ENCODE results near the gene PRDM12. TPM values are rescaled to one million over a fixed set of nuclear protein-coding genes. Genes with fewer than 3 reads are reported as not detected.

The PRDM12 gene
- total RNA-seq, 4 donors from 2014 or later: not detected

DNA sequence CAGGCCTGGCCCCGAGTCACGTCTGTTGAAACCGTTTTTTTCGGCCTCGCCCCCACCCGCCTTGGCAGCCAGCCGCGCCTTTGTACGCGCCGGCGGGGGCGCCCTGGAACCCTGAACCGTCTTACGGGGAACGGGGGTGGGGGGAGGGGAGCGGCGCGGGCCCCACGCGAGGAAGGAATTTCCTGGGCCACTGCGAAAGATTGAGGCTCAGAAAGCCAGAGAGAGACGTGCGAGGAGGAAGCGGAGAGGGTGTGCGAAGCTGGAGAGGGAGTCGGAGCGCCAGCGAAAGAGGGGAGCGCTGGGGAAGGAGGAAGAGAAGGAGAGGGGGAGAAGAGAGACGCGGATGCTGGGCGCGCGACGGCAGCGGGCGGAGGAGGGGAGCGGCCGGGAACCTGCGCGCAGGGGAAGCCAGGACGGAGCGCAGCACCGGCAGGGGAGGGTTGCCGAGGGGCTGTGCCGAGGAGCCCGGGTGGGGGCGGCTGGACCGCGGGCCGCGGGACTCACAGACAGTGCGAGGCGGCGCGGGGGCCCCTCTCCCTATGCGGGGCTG is 4.6 kb upstream of the PRDM12 start:
- WGBS: 2% methylated on average over 39 of the region's 58 CpGs
- Histone ChIP-seq H3K27ac (replicated peaks in 1 of 4) (no peak overlapping the region), H3K9me3 (no peaks in the 10 kb centered on the region), H3K36me3 (no peaks in the 10 kb centered on the region), H3K4me1 (peaks cover 47 to 57% (median 57%) of the 10 kb centered on the region in 4 donors), H3K4me3 (peak overlapping the region; percentile 42 to 58 (median 48)), H3K27me3 (peaks cover 30 to 100% (median 72%) of the 10 kb centered on the region in 4 donors)
- intact Hi-C loops (cut with DNase I): no loop called here
- no peak for DNase-seq (ENCODE audit: extremely low spot score)
- TF ChIP-seq POLR2AphosphoS5 (IDR thresholded peaks at IDR 0.05) (no peak), EP300 (IDR thresholded peaks at IDR 0.05) (no peak), POLR2A (IDR thresholded peaks at IDR 0.05; ENCODE audit: low read depth) (no peak), CTCF (IDR thresholded peaks at IDR 0.05) (no peak)

DNA sequence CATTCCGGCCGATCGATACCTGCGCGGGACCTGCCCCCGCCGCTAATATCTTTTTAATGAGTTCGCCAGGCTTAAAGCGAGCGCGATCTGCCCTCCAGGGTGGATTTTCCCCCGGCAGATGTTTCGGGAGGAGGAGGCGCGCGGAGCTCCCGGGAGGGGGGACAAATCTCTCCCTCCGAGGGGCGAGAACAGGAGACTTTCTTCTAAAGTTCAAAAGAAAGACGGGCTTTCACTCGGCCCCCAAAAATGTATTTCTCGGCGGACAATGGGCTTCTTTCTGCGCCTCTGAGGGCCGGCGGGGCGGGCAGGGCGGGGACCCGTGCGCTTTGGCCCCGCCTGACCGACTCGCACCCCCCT is 4.1 kb upstream of the PRDM12 start:
- under 1% methylated on average over 20 of the region's 33 CpGs for WGBS
- DNase-seq (ENCODE audit: extremely low spot score): no peak
- Histone ChIP-seq H3K36me3 (no peaks in the 10 kb centered on the region), H3K27ac (replicated peaks in 1 of 4) (no peak overlapping the region), H3K27me3 (peaks cover 30 to 100% (median 77%) of the 10 kb centered on the region in 4 donors), H3K9me3 (no peaks in the 10 kb centered on the region), H3K4me1 (peaks cover 53 to 63% (median 62%) of the 10 kb centered on the region in 4 donors), H3K4me3 (peak overlapping the region; percentile 42 to 58 (median 48))
- intact Hi-C loops (cut with DNase I): no loop called here
- no peak for TF ChIP-seq EP300 (IDR thresholded peaks at IDR 0.05)
- TF ChIP-seq CTCF (IDR thresholded peaks at IDR 0.05): no peak
- TF ChIP-seq POLR2AphosphoS5 (IDR thresholded peaks at IDR 0.05): no peak
- no peak for TF ChIP-seq POLR2A (IDR thresholded peaks at IDR 0.05; ENCODE audit: low read depth)

- no peak for TF ChIP-seq POLR2A (IDR thresholded peaks at IDR 0.05; ENCODE audit: low read depth)
- TF ChIP-seq POLR2AphosphoS5 (IDR thresholded peaks at IDR 0.05): no peak
- TF ChIP-seq CTCF (IDR thresholded peaks at IDR 0.05): no peak
- 0% methylated on average over 6 of the region's 82 CpGs for WGBS
- Histone ChIP-seq H3K27me3 (peaks cover 30 to 100% (median 83%) of the 10 kb centered on the region in 4 donors), H3K27ac (replicated peaks in 1 of 4) (no peak overlapping the region), H3K4me1 (peaks cover 58 to 68% (median 68%) of the 10 kb centered on the region in 4 donors), H3K4me3 (peak overlapping the region; percentile 42 to 58 (median 48)), H3K9me3 (no peaks in the 10 kb centered on the region), H3K36me3 (no peaks in the 10 kb centered on the region)
- no peak for DNase-seq (ENCODE audit: extremely low spot score)
- intact Hi-C loops (cut with DNase I): no loop called here
Measured at GRCh38 chr9:130660683-130661450, 3.5 kb upstream of the PRDM12 start.

DNA sequence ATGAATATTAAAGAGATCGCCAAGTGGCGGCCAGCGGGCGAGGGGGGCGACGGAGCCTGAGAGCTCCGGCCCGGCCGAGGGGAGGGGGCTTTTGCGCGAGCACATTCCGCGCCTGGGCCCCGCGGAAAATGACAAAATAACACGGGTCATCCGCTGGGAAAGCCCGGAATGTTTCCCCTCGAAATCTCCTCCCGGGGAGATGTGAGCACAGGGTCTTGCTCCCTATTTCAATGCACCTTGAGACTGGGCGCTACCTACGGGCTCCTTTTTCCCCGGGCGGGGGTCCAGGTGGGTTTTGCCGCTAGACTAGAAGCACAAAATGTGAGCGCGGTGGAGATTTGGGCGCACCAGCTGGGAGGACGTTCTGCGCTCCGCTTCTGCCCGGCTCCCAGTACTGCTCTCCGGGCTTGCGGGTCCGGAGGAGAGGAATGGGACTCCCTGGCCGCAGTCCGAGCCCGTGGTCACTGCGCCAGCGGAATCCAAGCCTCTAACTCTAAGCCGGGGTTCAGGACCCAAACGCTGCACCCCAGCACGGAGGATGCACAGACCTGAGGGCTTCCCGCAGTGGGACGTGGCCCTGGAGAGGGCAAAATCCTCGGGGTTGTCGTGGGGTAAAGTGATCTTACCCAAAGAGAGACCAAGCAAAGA is 2.8 kb upstream of the PRDM12 start:
- Histone ChIP-seq H3K4me3 (peak overlapping the region; percentile 42 to 58 (median 48)), H3K27me3 (peaks cover 30 to 100% (median 90%) of the 10 kb centered on the region in 4 donors)

More for the DNA sequence above, 2.8 kb upstream of the PRDM12 start:
- intact Hi-C loops (cut with DNase I): no loop called here
- H3K4me1 ChIP-seq: peaks cover 65 to 75% (median 75%) of the 10 kb centered on the region in 4 donors
- WGBS: 2% methylated on average over 25 of the region's 47 CpGs
- no peak overlapping the region for H3K27ac ChIP-seq (replicated peaks in 1 of 4)
- no peaks in the 10 kb centered on the region for H3K9me3 ChIP-seq
- TF ChIP-seq POLR2A (IDR thresholded peaks at IDR 0.05; ENCODE audit: low read depth) (no peak), CTCF (IDR thresholded peaks at IDR 0.05) (no peak), EP300 (IDR thresholded peaks at IDR 0.05) (no peak), POLR2AphosphoS5 (IDR thresholded peaks at IDR 0.05) (no peak)
- H3K36me3 ChIP-seq: no peaks in the 10 kb centered on the region
- DNase-seq (ENCODE audit: extremely low spot score): no peak
